CD14-positive monocyte (primary cell): Measurements from ENCODE around the gene PVALEF. TPM values are rescaled to one million over a fixed set of nuclear protein-coding genes. Genes with fewer than 3 reads are reported as not detected.

Experiments used
- DNase-seq, 3 donors: peaks; one replicate each; pipeline ENCODE4 v3.0.0-alpha.2; 2011 to 2022
- H2AFZ ChIP-seq: 2 replicates; pipeline ENCODE4 v1.6.0; 2012; ENCODE audit warnings: mild to moderate bottlenecking, low read depth, low read length, inconsistent platforms; ENCODE audit not compliant: insufficient read depth, poor library complexity, severe bottlenecking
- H3K27ac ChIP-seq, 2 donors: 1 replicate in 1 of 2; 2 replicates in 1 of 2; pipeline ENCODE4 v1.5.1; 2012 to 2013; ENCODE audit warnings: low read length in 2 of 2, control low read depth in 1 of 2, inconsistent platforms in 1 of 2, low read depth in 1 of 2, mild to moderate bottlenecking in 1 of 2
- H3K27me3 ChIP-seq, 2 donors: one replicate each; pipeline versions ENCODE4 v1.6.0 to v1.6.1; 2011 to 2013; ENCODE audit warnings: low read length in 2 of 2; ENCODE audit not compliant: control insufficient read depth in 2 of 2, insufficient read depth in 2 of 2
- H3K36me3 ChIP-seq, 2 donors: replicated peaks in 1 of 2; 1 replicate in 1 of 2; 2 replicates in 1 of 2; pipeline versions ENCODE4 v1.5.1 to v1.6.1; 2012 to 2013; ENCODE audit warnings: low read length in 2 of 2, control low read depth in 1 of 2, inconsistent platforms in 1 of 2, mild to moderate bottlenecking in 1 of 2; ENCODE audit not compliant: insufficient read depth in 2 of 2, control insufficient read depth in 1 of 2
- H3K4me1 ChIP-seq, 2 donors: 1 replicate in 1 of 2; 2 replicates in 1 of 2; pipeline versions ENCODE4 v1.5.1 to v1.6.1; 2012 to 2013; ENCODE audit warnings: low read length in 2 of 2, control low read depth in 1 of 2, inconsistent platforms in 1 of 2, mild to moderate bottlenecking in 1 of 2, moderate library complexity in 1 of 2; ENCODE audit not compliant: insufficient read depth in 2 of 2, control insufficient read depth in 1 of 2
- H3K4me2 ChIP-seq: replicated peaks from 2 replicates; pipeline ENCODE3; 2012; ENCODE audit warnings: low read length, moderate library complexity, mild to moderate bottlenecking; ENCODE audit not compliant: poor library complexity, severe bottlenecking; ENCODE audit errors: extremely low read depth
- H3K4me3 ChIP-seq, 3 experiments: fragments of 200-600 bp in 1 of 3; sonication (generic) in 1 of 3; replicated peaks in 1 of 3; 1 replicate in 2 of 3; 2 replicates in 1 of 3; pipeline ENCODE4 v1.5.1; 2011 to 2013; ENCODE audit warnings: low read length in 3 of 3, mild to moderate bottlenecking in 3 of 3, control low read depth in 2 of 3, low read depth in 2 of 3, inconsistent platforms in 1 of 3, moderate library complexity in 1 of 3
- H3K79me2 ChIP-seq: 2 replicates; pipeline ENCODE4 v1.6.0; 2012; ENCODE audit warnings: mild to moderate bottlenecking, control low read depth, inconsistent platforms, low read length, moderate library complexity; ENCODE audit not compliant: insufficient read depth
- H3K9ac ChIP-seq: 2 replicates; pipeline ENCODE4 v1.6.0; 2017; ENCODE audit warnings: low read length, mild to moderate bottlenecking; ENCODE audit not compliant: insufficient read depth, poor library complexity, severe bottlenecking
- H3K9me3 ChIP-seq, 2 donors: replicated peaks in 1 of 2; 1 replicate in 1 of 2; 2 replicates in 1 of 2; pipeline versions ENCODE4 v1.5.1 to v1.6.1; 2012 to 2013; ENCODE audit warnings: low read length in 2 of 2, control low read depth in 1 of 2; ENCODE audit not compliant: control insufficient read depth in 1 of 2, insufficient read depth in 1 of 2
- H4K20me1 ChIP-seq: 2 replicates; pipeline ENCODE4 v1.6.0; 2012; ENCODE audit warnings: mild to moderate bottlenecking, low read length, control low read depth, moderate library complexity; ENCODE audit not compliant: insufficient read depth
- H3K27ac Mint-ChIP-seq, 7 donors: one replicate each; pipeline ENCODE4 v1.8.0; 2020; ENCODE audit warnings: mild to moderate bottlenecking in 7 of 7, mixed read lengths in 7 of 7, moderate library complexity in 6 of 7, inconsistent platforms in 2 of 7
- H3K27me3 Mint-ChIP-seq, 3 donors: one replicate each; pipeline ENCODE4 v1.8.0; 2021 to 2022; ENCODE audit warnings: low read depth in 3 of 3, mild to moderate bottlenecking in 3 of 3, mixed read lengths in 3 of 3, moderate library complexity in 3 of 3, inconsistent platforms in 1 of 3
- H3K36me3 Mint-ChIP-seq, 2 donors: one replicate each; pipeline ENCODE4 v1.8.0; 2020; ENCODE audit warnings: mixed read lengths in 2 of 2, inconsistent platforms in 1 of 2, mild to moderate bottlenecking in 1 of 2
- H3K4me1 Mint-ChIP-seq: one replicate; pipeline ENCODE4 v1.8.0; 2020; ENCODE audit warnings: mild to moderate bottlenecking, mixed read lengths
- H3K4me3 Mint-ChIP-seq, 2 donors: one replicate each; pipeline ENCODE4 v1.8.0; 2020; ENCODE audit warnings: mild to moderate bottlenecking in 2 of 2, mixed read lengths in 2 of 2, moderate library complexity in 1 of 2
- H3K9me3 Mint-ChIP-seq, 7 donors: one replicate each; pipeline ENCODE4 v1.8.0; 2020 to 2022; ENCODE audit warnings: mixed read lengths in 7 of 7, mild to moderate bottlenecking in 6 of 7, moderate library complexity in 6 of 7, inconsistent platforms in 2 of 7
- CTCF ChIP-seq: fragments of 200-600 bp; IDR thresholded peaks from one replicate; pipeline ENCODE4 v1.8.0; 2022; ENCODE audit warnings: antibody characterized with exemption, mild to moderate bottlenecking
- WGBS: methylation state at CpG from one replicate; pipeline ENCODE4 v1.1.5; 2013; ENCODE audit warnings: missing lambda C conversion rate; ENCODE audit not compliant: insufficient coverage; 5-methylcytosine and 5-hydroxymethylcytosine counted together
- intact Hi-C, 2 donors: fragments of 100-400 bp; cut with micrococcal nuclease; formaldehyde crosslinking; loops; one replicate each; pipeline versions ENCODE4 v1.15.0 to v1.15.1; 2023
- polyA plus RNA-seq, 3 donors: library from polyadenylated mRNA; depleted of rRNA in 1 of 3; unstranded in 2 of 3; stranded (reverse) in 1 of 3; fragments of 300-500 nt in 2 of 3; fragments of >200 nt in 1 of 3; fragmentation: Illumina TruSeq in 2 of 3; gene quantifications; 1 replicate in 2 of 3; 2 replicates in 1 of 3; pipeline ENCODE4 v1.2.3, GENCODE V29; 2012 to 2021

PVALEF gene
- polyA plus RNA-seq, 3 donors: not detected

DNA sequence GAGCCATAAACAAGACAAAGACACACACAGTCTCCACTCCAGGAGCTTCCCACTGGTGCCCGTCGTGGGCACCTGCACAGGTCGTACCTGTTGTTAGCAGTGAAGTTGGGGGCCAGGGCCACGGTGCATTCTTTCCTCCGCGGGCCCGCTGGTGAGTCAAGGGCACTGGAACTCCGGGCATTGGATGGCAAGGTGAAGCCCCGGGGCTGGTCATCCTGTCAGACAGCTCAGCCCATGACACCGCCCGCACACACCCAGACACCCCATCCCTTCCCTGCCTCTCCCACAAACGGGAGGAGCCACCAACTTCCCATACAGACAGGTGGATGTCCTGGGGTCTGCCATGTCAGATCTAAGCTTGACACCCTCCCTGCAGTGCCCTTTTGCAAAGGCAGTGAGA is 41.4 kb downstream of the PVALEF start:
- Histone ChIP-seq H3K9ac (no peak overlapping the region), H3K4me2 (no peak overlapping the region), H3K79me2 (no peaks in the 10 kb centered on the region), H2AFZ (no peak overlapping the region), H3K27me3 (no peaks in the 10 kb centered on the region), H3K9me3 (no peaks in the 10 kb centered on the region), H3K36me3 (no peaks in the 10 kb centered on the region), H3K4me1 (peaks cover 0 to 2% of the 10 kb centered on the region in 2 donors), H3K4me3 (no peak overlapping the region), H4K20me1 (no peaks in the 10 kb centered on the region), H3K27ac (no peak overlapping the region)
- intact Hi-C loops: no loop called here
- Mint-ChIP-seq H3K27ac (no peak overlapping the region), H3K36me3 (peaks cover 20 to 25% of the 10 kb centered on the region in 2 donors), H3K27me3 (peaks cover 0 to 5% (median 2%) of the 10 kb centered on the region in 3 donors), H3K4me3 (no peak overlapping the region), H3K4me1 (peaks cover 7% of the 10 kb centered on the region), H3K9me3 (peaks cover 0 to 2% (median 0%) of the 10 kb centered on the region in 7 donors)
- TF ChIP-seq CTCF: no peak
- DNase-seq: no peak
- 96% methylated on average over 12 of the region's 12 CpGs for WGBS

GRCh38 chr17:81207610-81208581 is 42.6 kb downstream of the PVALEF start:
- no peaks in the 10 kb centered on the region for H3K79me2 ChIP-seq
- no peaks in the 10 kb centered on the region for H3K36me3 ChIP-seq
- Mint-ChIP-seq H3K36me3 (peaks cover 21% of the 10 kb centered on the region in 2 donors), H3K4me3 (no peak overlapping the region), H3K27me3 (peaks cover 0 to 5% (median 2%) of the 10 kb centered on the region in 3 donors), H3K9me3 (peaks cover 0 to 2% (median 0%) of the 10 kb centered on the region in 7 donors), H3K4me1 (peaks cover 7% of the 10 kb centered on the region), H3K27ac (peak overlapping the region in 2 of 7 donors; percentile 33 to 53)
- H3K9me3 ChIP-seq: no peaks in the 10 kb centered on the region
- peaks cover 0 to 2% of the 10 kb centered on the region in 2 donors for H3K4me1 ChIP-seq
- no peak overlapping the region for H2AFZ ChIP-seq
- no peak overlapping the region for H3K4me2 ChIP-seq
- no peak for DNase-seq
- intact Hi-C loops: no loop called here
- WGBS: 65% methylated on average over 11 of the region's 21 CpGs
- H3K9ac ChIP-seq: no peak overlapping the region
- H3K27ac ChIP-seq: no peak overlapping the region
- H4K20me1 ChIP-seq: no peaks in the 10 kb centered on the region
- no peaks in the 10 kb centered on the region for H3K27me3 ChIP-seq
- no peak for TF ChIP-seq CTCF
- no peak overlapping the region for H3K4me3 ChIP-seq
